Measurements from ENCODE around the gene FAM222A.

Gene FAM222A

GRCh38 chr12:109737631-109738030 lies 24.0 kb downstream of the FAM222A start:
- H3K27ac ChIP-seq: peak overlapping the region; percentile 95
- TF ChIP-seq, protein P1, sequence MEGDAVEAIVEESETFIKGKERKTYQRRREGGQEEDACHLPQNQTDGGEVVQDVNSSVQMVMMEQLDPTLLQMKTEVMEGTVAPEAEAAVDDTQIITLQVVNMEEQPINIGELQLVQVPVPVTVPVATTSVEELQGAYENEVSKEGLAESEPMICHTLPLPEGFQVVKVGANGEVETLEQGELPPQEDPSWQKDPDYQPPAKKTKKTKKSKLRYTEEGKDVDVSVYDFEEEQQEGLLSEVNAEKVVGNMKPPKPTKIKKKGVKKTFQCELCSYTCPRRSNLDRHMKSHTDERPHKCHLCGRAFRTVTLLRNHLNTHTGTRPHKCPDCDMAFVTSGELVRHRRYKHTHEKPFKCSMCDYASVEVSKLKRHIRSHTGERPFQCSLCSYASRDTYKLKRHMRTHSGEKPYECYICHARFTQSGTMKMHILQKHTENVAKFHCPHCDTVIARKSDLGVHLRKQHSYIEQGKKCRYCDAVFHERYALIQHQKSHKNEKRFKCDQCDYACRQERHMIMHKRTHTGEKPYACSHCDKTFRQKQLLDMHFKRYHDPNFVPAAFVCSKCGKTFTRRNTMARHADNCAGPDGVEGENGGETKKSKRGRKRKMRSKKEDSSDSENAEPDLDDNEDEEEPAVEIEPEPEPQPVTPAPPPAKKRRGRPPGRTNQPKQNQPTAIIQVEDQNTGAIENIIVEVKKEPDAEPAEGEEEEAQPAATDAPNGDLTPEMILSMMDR (conservative IDR thresholded peaks at IDR 0.05): no peak

GRCh38 chr12:109738209-109738608 lies 24.6 kb downstream of the FAM222A start:
- TF ChIP-seq, protein P1 (conservative IDR thresholded peaks at IDR 0.05): no peak
- H3K27ac ChIP-seq: peak overlapping the region; percentile 95

GRCh38 chr12:109738878-109739665 lies 25.4 kb downstream of the FAM222A start:
- H3K27ac ChIP-seq: peak overlapping the region; percentile 95
- TF ChIP-seq, protein P1 (conservative IDR thresholded peaks at IDR 0.05): no peak

- TF ChIP-seq, protein P1 (conservative IDR thresholded peaks at IDR 0.05): no peak
- H3K27ac ChIP-seq: peak overlapping the region; percentile 95; the same call in 1 of the 2 replicates
These were observed 26.4 kb downstream of the FAM222A start for GRCh38 chr12:109739747-109740693.

- TF ChIP-seq, protein P1 (conservative IDR thresholded peaks at IDR 0.05): no peak
- peak overlapping the region; percentile 95; the same call in 1 of the 2 replicates for H3K27ac ChIP-seq
These were observed 27.1 kb downstream of the FAM222A start for GRCh38 chr12:109740694-109741245.

DNA sequence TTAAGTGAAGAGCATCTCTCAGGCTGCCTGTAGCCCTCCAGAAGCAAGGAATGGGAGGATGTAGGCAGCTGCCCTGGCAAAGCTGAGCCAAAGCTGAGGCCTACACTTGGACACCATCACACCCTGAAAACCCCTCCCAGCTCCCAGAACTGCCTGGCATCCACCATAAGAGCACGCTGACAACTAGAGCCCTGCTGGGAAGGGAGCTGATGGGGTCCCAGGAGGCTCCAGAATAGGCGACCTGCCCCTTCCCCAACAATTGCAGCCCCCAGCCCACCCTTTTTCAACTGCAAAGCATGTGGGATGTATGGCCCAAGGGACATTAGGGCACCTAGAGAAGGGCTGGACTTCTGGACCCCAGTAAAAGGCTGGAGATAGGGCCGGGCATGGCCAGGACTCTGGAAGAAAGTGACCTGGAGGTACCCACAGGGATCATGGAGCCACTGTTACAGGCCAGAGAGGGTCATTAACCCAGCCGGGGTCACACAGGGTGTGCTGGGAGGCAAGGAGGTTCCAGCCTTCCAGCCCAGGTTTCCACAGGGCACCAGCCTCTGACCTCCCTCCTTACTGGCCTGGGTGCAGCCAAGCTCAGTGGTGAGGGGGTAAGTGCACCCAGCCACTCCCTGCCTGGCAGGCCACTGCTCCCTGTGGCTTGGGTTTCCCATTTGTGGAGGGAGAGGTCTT lies 27.8 kb downstream of the FAM222A start:
- TF ChIP-seq, protein P1 (conservative IDR thresholded peaks at IDR 0.05): no peak
- peak overlapping the region; percentile 95; the same call in 1 of the 2 replicates for H3K27ac ChIP-seq
